SH-SY5Y (cell line): ENCODE measurements around the gene SMYD4.

ENCODE experiments used
- GATA2 ChIP-seq: IDR thresholded peaks from 2 replicates; pipeline ENCODE4 v1.6.1; 2011; ENCODE audit warnings: mild to moderate bottlenecking, low read depth, low read length
- GATA3 ChIP-seq: IDR thresholded peaks from 2 replicates; pipeline ENCODE4 v1.6.1; 2011; ENCODE audit warnings: low read depth, mild to moderate bottlenecking, low read length, moderate library complexity

DNA sequence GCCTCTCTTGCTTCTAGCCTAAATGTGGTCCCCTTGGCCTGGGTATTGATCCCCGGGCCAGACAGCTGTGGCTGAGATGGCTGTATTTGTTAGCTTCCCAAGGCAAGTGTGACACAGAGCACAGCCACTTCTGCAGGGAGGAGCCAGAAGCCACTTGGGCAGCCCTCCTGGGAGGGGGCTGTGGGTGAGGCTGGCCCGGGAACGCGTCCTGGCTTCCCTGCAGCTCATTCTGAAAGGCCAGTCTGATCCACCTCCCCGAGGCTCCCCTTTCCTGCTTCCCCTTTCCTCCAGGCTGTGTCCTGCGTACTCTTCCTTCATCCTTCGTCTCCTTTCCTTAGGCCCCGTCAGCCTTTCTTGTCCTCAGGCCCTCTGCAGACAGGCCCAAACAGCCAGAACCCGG, 79.1 kb downstream of the SMYD4 start:
- no peak for TF ChIP-seq GATA3
- TF ChIP-seq GATA2, result no peak
